NB4 (cell line): ENCODE measurements around the gene HDGFL2.
A peak's percentile ranks its signal among the peaks of the same experiment; 100 is the strongest.

Experiments used
- DNase-seq: peaks from one replicate; pipeline ENCODE4 v3.0.0; 2010; ENCODE audit warnings: low read depth
- H3K4me3 ChIP-seq: one replicate; pipeline ENCODE4 v1.5.1; 2011; ENCODE audit warnings: mild to moderate bottlenecking, low read depth, low read length, moderate library complexity
- MYC ChIP-seq: IDR thresholded peaks from 2 replicates; pipeline ENCODE4 v1.6.1; 2011; ENCODE audit warnings: low read depth, low read length
- POLR2A ChIP-seq: IDR thresholded peaks from 2 replicates; pipeline ENCODE4 v1.6.1; 2011; ENCODE audit warnings: mild to moderate bottlenecking; ENCODE audit not compliant: insufficient read length; ENCODE audit errors: extremely low read depth
- TF ChIP-seq, protein P1 (sequence below): IDR thresholded peaks from 2 replicates; pipeline ENCODE4 v1.6.1; 2011; ENCODE audit warnings: low read depth, low read length
- TF ChIP-seq, protein P2 (sequence below): IDR thresholded peaks from one replicate; pipeline ENCODE4 v1.5.1; 2012; ENCODE audit warnings: low read depth, low read length

Gene HDGFL2

DNA sequence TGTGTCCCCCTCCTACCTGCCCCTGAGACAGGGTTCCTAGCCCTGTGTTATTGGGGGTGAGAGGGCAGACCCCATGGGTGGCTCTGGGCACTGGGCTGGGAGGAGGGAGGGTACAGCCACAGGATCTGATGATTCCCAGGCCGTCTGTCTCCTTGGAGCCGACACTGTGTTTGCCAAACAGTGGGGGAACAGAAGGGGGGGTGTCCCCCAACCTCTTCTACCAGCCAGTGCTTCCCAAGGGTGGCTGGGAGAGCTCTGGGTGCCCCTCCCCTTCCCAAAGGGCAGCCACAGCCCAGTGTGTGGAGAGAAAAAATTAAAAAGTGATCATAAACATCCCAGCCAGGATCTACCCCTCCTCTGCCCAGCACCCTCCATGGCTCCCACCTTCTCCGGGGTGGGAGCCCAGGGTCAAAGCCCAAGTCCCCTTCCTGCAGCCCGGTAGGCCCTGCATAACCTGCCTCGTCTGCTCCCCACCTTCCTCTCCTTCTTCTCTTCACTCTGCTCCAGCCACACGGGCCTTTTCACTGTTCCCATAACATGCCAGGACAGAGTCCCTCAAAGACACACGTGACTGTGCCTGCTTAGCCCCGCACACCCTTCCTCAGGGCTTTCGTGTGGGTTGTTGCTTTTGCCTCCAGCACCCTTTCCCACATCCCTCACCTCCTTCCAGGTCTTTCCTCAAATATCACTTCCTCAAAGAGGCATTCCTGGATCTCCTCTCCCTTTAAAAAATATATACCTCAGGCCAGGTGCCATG, 47.6 kb downstream of the HDGFL2 start:
- TF ChIP-seq POLR2A = no peak
- no peak for TF ChIP-seq MYC
- TF ChIP-seq, protein P1, sequence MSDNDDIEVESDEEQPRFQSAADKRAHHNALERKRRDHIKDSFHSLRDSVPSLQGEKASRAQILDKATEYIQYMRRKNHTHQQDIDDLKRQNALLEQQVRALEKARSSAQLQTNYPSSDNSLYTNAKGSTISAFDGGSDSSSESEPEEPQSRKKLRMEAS = no peak
- TF ChIP-seq, protein P2, sequence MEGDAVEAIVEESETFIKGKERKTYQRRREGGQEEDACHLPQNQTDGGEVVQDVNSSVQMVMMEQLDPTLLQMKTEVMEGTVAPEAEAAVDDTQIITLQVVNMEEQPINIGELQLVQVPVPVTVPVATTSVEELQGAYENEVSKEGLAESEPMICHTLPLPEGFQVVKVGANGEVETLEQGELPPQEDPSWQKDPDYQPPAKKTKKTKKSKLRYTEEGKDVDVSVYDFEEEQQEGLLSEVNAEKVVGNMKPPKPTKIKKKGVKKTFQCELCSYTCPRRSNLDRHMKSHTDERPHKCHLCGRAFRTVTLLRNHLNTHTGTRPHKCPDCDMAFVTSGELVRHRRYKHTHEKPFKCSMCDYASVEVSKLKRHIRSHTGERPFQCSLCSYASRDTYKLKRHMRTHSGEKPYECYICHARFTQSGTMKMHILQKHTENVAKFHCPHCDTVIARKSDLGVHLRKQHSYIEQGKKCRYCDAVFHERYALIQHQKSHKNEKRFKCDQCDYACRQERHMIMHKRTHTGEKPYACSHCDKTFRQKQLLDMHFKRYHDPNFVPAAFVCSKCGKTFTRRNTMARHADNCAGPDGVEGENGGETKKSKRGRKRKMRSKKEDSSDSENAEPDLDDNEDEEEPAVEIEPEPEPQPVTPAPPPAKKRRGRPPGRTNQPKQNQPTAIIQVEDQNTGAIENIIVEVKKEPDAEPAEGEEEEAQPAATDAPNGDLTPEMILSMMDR = no peak
- no peak for DNase-seq
- H3K4me3 ChIP-seq = no peak overlapping the region

DNA sequence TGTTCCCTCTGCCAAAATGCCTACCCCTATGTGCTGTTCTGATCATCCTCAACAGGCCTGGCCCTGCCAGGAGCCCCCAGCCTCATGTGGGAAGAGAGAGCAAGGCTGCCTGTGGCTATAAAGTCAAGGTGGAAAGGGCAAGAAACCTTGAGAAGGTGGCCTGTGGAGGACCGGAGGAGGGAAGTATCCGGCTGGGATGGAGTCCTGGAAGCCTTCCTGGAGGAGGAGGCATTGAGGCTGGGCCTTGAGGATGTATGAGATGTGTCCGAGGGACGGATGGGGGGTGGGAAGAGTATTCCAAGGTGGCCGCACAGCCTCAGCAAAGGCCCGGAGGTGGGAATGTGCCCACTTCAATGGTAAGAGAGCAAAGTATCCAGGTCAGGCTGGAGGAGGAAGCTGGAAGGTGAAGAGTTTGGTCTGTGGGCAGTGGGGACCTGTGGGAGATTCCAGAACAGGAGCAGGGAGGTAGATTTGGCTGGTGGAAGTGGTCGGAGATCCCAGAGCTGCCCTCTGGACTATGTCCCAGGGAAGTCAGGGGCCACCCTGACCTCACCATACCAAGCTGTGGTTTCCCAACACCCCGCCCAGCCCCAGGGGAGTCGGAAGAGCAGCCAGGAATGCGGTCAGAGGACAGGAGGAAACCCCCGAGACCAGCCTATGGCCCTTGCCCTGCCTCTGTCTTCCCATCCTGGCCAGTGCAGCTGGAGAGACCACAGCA, 49.2 kb downstream of the HDGFL2 start:
- DNase-seq = no peak
- H3K4me3 ChIP-seq = no peak overlapping the region
- TF ChIP-seq, protein P1 = no peak
- TF ChIP-seq MYC = no peak
- TF ChIP-seq POLR2A = no peak
- TF ChIP-seq, protein P2 = no peak

DNA sequence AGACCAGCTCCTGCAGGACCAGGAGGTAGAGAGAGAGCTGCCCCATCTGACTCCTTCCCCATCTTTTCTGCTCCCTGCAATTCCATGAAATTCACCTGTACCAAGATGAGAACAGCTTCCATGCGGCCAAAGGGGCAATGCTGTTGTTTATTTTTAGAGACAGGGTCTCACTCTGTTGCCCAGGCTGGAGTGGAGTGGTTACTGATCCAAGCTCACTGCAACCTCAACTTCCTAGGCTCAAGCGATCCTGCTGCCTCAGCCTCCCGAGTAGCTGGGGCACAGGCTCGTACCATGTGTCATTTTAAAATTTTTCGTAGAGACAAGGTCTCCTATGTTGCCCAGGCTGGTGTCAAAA, 49.8 kb downstream of the HDGFL2 start:
- no peak for DNase-seq
- no peak overlapping the region for H3K4me3 ChIP-seq
- TF ChIP-seq, protein P2 = no peak
- no peak for TF ChIP-seq MYC
- no peak for TF ChIP-seq POLR2A
- TF ChIP-seq, protein P1 = no peak

DNA sequence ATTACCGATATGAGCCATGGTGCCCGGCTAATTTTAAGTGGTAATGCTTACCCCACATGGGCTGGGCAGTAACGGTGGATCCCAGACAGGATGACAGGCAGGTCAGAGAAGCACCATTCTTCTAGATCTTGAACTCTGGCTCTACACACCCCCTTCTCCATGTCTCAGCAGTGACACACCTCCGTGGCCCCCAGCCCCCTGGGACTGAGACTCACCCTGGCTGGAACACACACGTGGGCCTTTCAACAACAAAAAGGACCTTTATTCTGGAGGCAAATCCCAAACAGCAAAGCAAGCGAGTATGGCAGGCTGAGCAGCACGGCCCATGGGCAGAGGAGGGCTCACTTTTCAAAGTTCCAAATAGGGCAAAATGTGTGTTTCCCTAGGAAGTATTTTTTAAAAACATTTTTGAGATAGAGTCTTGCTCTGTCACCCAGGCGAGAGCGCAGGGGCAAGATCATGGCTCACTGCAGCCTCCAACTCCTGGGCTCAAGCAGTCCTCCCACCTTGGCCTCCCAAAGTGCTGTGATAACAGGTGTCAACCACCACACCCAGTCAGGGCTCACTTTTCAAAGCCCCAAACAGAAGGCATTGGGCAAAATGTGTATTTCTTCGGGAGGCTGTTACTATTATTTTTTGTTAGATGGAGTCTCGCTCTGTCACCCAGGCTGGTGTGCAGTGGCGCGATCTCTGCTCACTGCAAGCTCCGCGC, 50.4 kb downstream of the HDGFL2 start:
- TF ChIP-seq POLR2A (no peak), MYC (no peak)
- TF ChIP-seq, protein P2 = no peak
- TF ChIP-seq, protein P1 = no peak
- no peak for DNase-seq

DNA sequence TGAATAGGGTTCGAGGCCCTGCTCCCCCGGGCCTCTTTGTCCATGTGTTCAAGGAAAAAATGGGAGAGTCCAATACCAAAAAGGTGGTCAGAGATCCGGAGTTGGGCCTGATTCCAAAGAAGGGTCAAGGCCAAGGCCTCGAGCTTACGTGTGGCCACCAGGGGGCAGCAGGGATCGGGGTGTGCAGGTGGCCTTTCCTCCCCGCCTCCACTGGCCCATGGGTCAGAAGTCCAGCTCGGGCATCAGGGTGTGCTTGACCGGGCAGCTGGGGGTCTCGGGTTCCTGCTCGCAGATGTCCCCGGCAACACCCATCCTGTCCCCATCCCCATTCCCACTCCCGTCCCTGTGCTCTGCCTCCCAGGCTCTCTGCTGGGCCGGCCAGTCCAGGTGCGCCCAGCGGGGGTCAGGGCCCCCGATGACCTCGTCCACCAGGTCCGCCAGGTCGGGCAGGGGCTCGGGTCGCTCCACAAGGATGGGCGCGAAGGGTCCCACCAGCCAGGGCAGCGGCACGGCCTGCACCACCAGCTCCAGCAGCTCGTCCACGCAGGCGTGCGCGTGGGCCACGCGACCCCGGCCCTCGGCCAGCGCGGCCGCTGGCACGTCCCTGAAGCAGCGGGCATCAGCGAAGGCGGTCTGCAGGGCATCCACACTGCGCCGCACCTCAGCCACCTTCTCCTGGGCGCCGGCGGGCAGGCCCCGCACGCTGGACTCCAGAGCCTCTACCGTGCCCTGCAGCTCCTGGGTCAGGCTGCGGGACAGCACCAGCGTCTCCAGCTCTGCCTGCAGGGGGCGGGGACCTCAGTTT, 51.4 kb downstream of the HDGFL2 start:
- DNase-seq = peak; percentile 38
- TF ChIP-seq MYC = no peak
- TF ChIP-seq, protein P2 = peak; percentile 58
- no peak overlapping the region for H3K4me3 ChIP-seq

More for the DNA sequence above, 50.4 kb downstream of the HDGFL2 start:
- no peak overlapping the region for H3K4me3 ChIP-seq
